Thoracic aorta (tissue), 2 donors: ENCODE results near the gene EXOC1. TPM values are rescaled to one million over a fixed set of nuclear protein-coding genes. Genes with fewer than 3 reads are reported as not detected.

Experiments
- ATAC-seq: fragments of 150-250 bp; one replicate; pipeline ENCODE4 v1.8.0; 2017; ENCODE audit warnings: low read depth; ENCODE audit not compliant: insufficient number of reproducible peaks, low FRiP score
- DNase-seq: peaks from one replicate; pipeline ENCODE4 v3.0.0-alpha.2; 2020; ENCODE audit warnings: low spot score
- H3K27ac ChIP-seq, 2 donors: fragments of 200-600 bp; sonication (generic); 1 replicate in 1 of 2; 2 replicates in 1 of 2; pipeline ENCODE4 v1.5.1; 2016; ENCODE audit warnings: mild to moderate bottlenecking in 2 of 2, moderate library complexity in 2 of 2
- H3K27me3 ChIP-seq: fragments of 200-600 bp; sonication (generic); replicated peaks from 2 replicates; pipeline ENCODE4 v1.6.0; 2016; ENCODE audit warnings: mild to moderate bottlenecking; ENCODE audit not compliant: insufficient read depth
- H3K36me3 ChIP-seq: fragments of 200-600 bp; sonication (generic); one replicate; pipeline ENCODE4 v1.5.1; 2016
- H3K4me1 ChIP-seq, 2 donors: fragments of 200-600 bp; sonication (generic); 1 replicate in 1 of 2; 2 replicates in 1 of 2; pipeline versions ENCODE4 v1.5.1 to v1.6.0; 2016; ENCODE audit warnings: low read depth in 2 of 2, mild to moderate bottlenecking in 1 of 2; ENCODE audit not compliant: control insufficient read depth in 1 of 2
- H3K4me3 ChIP-seq: fragments of 200-600 bp; sonication (generic); 2 replicates; pipeline ENCODE4 v1.5.1; 2016; ENCODE audit warnings: mild to moderate bottlenecking
- H3K9me3 ChIP-seq: fragments of 200-600 bp; sonication (generic); 2 replicates; pipeline ENCODE4 v1.5.1; 2016
- CTCF ChIP-seq: fragments of 200-600 bp; sonication (generic); IDR thresholded peaks from one replicate; pipeline ENCODE4 v1.5.1; 2019; ENCODE audit warnings: antibody characterized with exemption
- total RNA-seq, 2 donors: library from RNA; depleted of rRNA; stranded (reverse); fragments of >200 nt; gene quantifications; one replicate each; pipeline versions ENCODE4 v1.1.0 to v1.2.3, GENCODE V29; 2016

The EXOC1 gene
- total RNA-seq, 2 donors from 2014 or later: 33.5 to 60.5 TPM

- Histone ChIP-seq H3K27ac (no peak overlapping the region), H3K4me1 (no peaks in the 10 kb centered on the region), H3K9me3 (no peaks in the 10 kb centered on the region), H3K36me3 (peaks cover 9% of the 10 kb centered on the region), H3K27me3 (no peaks in the 10 kb centered on the region), H3K4me3 (no peak overlapping the region)
- DNase-seq (no peak), ATAC-seq (no peak)
- no peak for TF ChIP-seq CTCF
Measured at GRCh38 chr4:55910140-55910539, 56.7 kb downstream of the EXOC1 start.

DNA sequence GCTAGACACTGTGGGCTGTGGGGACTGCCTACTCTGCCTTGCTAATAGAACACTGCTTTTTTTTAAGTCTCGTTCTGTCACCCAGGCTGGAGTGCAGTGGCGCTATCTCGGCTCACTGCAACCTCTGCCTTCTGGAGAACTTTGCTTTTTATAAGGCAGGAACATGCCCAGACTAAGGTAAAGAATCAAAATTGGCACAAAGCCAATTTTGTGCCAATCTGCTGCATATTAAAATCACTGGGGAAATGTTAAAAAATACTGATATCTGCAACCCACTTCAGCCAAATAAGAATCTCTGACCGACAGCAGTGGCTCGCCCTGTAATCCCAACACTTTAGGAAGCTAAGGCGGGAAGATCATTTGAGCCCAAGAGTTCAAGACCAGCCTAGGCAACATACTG, 58.8 kb downstream of the EXOC1 start:
- H3K9me3 ChIP-seq: no peaks in the 10 kb centered on the region
- no peaks in the 10 kb centered on the region for H3K27me3 ChIP-seq
- no peaks in the 10 kb centered on the region for H3K4me1 ChIP-seq
- DNase-seq: no peak
- H3K36me3 ChIP-seq: no peaks in the 10 kb centered on the region
- ATAC-seq: no peak
- no peak overlapping the region for H3K27ac ChIP-seq
- TF ChIP-seq CTCF: no peak
- H3K4me3 ChIP-seq: no peak overlapping the region

GRCh38 chr4:55920571-55920970, 67.1 kb downstream of the EXOC1 start:
- H3K27me3 ChIP-seq: no peaks in the 10 kb centered on the region
- no peaks in the 10 kb centered on the region for H3K9me3 ChIP-seq
- DNase-seq (no peak), ATAC-seq (peak; percentile 50)
- H3K4me3 ChIP-seq: no peak overlapping the region
- H3K36me3 ChIP-seq: no peaks in the 10 kb centered on the region
- TF ChIP-seq CTCF: no peak
- no peak overlapping the region for H3K27ac ChIP-seq
- no peaks in the 10 kb centered on the region for H3K4me1 ChIP-seq

GRCh38 chr4:55921093-55921492, 67.6 kb downstream of the EXOC1 start:
- DNase-seq (no peak), ATAC-seq (no peak)
- Histone ChIP-seq H3K4me3 (no peak overlapping the region), H3K9me3 (no peaks in the 10 kb centered on the region), H3K36me3 (no peaks in the 10 kb centered on the region), H3K4me1 (no peaks in the 10 kb centered on the region), H3K27ac (no peak overlapping the region), H3K27me3 (no peaks in the 10 kb centered on the region)
- no peak for TF ChIP-seq CTCF

DNA sequence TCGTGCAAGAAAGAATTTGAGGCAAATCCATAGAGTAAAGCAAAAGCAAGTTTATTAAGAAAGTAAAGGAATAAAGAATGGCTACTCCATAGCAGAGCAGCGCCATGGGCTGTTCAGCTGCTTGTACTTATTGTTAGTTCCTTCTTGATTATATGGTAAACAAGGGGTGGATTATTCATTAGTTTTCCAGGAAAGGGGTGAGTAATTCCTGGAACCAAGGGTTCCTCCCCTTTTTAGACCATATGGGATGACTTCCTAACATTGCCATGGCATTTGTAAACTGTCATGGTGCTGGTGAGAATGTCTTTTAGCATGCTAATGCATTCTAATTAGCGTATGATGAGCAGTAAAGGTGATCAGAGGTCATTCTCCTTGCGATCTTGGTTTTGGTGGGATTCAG, 71.8 kb downstream of the EXOC1 start:
- no peak overlapping the region for H3K27ac ChIP-seq
- H3K27me3 ChIP-seq: no peaks in the 10 kb centered on the region
- DNase-seq (no peak), ATAC-seq (no peak)
- no peaks in the 10 kb centered on the region for H3K9me3 ChIP-seq
- no peaks in the 10 kb centered on the region for H3K36me3 ChIP-seq
- no peak for TF ChIP-seq CTCF
- no peaks in the 10 kb centered on the region for H3K4me1 ChIP-seq
- H3K4me3 ChIP-seq: no peak overlapping the region
